ENCODE data around the gene KIF26A.

DNA sequence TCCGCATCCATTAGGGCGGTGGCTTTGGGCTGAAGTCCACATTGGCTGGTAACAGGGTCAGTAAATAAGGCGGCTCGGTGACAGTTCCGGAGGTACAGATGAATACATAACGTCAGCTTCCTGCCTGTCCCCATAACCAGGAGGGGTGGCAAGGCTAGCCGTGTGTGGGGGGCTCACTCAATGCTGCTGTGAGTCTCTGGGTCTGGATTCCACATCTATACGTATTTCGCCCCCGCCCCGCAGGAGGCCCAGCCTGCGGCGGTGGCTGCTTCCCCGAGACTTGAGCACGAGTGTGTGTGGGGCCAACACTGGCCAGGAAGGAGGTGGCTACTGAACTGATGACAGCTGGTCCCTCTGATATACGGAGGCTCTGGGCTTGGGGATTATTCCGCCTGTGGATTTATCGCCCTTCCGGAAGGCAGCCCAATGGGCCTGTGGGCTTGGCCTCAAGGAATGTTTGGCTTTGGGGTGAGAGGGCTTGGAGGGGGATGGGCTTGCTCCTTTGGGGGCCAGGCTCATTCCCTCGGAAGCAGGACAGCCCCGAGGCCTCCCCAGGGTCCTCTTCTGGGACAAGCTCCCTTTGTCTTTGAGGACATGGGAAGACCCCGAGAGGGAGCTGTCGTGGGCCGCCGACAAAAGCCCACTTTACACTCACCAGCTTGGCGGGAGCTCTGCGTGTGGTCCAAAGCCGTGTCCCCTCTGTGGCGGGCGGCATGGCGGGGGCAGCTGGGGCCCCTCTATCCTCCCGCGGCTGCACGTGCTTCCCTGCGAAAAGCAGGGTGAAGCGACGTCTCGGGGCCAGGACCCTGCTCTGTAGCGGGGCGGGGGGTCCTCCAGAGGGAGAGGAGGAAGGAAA is 82.1 kb downstream of the KIF26A start:
- TF ChIP-seq, protein P1, sequence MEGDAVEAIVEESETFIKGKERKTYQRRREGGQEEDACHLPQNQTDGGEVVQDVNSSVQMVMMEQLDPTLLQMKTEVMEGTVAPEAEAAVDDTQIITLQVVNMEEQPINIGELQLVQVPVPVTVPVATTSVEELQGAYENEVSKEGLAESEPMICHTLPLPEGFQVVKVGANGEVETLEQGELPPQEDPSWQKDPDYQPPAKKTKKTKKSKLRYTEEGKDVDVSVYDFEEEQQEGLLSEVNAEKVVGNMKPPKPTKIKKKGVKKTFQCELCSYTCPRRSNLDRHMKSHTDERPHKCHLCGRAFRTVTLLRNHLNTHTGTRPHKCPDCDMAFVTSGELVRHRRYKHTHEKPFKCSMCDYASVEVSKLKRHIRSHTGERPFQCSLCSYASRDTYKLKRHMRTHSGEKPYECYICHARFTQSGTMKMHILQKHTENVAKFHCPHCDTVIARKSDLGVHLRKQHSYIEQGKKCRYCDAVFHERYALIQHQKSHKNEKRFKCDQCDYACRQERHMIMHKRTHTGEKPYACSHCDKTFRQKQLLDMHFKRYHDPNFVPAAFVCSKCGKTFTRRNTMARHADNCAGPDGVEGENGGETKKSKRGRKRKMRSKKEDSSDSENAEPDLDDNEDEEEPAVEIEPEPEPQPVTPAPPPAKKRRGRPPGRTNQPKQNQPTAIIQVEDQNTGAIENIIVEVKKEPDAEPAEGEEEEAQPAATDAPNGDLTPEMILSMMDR (IDR thresholded peaks at IDR 0.05; ENCODE audit: poor library complexity, severe bottlenecking) = no peak
- TF ChIP-seq POLR2AphosphoS5 (IDR thresholded peaks at IDR 0.05) = no peak
- no peak for TF ChIP-seq RAD21 (conservative IDR thresholded peaks at IDR 0.05)
- no peak for TF ChIP-seq MXI1 (conservative IDR thresholded peaks at IDR 0.05; ENCODE audit: poor library complexity, severe bottlenecking)
- no peak for TF ChIP-seq EZH2 (IDR thresholded peaks at IDR 0.05; ENCODE audit: borderline replicate concordance, insufficient read depth, low read length, poor library complexity, severe bottlenecking)
- TF ChIP-seq, protein P2, sequence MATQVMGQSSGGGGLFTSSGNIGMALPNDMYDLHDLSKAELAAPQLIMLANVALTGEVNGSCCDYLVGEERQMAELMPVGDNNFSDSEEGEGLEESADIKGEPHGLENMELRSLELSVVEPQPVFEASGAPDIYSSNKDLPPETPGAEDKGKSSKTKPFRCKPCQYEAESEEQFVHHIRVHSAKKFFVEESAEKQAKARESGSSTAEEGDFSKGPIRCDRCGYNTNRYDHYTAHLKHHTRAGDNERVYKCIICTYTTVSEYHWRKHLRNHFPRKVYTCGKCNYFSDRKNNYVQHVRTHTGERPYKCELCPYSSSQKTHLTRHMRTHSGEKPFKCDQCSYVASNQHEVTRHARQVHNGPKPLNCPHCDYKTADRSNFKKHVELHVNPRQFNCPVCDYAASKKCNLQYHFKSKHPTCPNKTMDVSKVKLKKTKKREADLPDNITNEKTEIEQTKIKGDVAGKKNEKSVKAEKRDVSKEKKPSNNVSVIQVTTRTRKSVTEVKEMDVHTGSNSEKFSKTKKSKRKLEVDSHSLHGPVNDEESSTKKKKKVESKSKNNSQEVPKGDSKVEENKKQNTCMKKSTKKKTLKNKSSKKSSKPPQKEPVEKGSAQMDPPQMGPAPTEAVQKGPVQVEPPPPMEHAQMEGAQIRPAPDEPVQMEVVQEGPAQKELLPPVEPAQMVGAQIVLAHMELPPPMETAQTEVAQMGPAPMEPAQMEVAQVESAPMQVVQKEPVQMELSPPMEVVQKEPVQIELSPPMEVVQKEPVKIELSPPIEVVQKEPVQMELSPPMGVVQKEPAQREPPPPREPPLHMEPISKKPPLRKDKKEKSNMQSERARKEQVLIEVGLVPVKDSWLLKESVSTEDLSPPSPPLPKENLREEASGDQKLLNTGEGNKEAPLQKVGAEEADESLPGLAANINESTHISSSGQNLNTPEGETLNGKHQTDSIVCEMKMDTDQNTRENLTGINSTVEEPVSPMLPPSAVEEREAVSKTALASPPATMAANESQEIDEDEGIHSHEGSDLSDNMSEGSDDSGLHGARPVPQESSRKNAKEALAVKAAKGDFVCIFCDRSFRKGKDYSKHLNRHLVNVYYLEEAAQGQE (IDR thresholded peaks at IDR 0.05; ENCODE audit: borderline replicate concordance) = no peak
- no peak for TF ChIP-seq EP300 (conservative IDR thresholded peaks at IDR 0.05; ENCODE audit: poor library complexity, severe bottlenecking)
- no peak for TF ChIP-seq TAF1 (IDR thresholded peaks at IDR 0.05; ENCODE audit: low read depth)
